IMR-90 (cell line): ENCODE results near the gene CYB561D2.
A peak's percentile ranks its signal among the peaks of the same experiment; 100 is the strongest.

Source experiments
- POLR2A ChIP-seq: IDR thresholded peaks from 2 replicates; pipeline ENCODE4 v1.6.1; 2012; ENCODE audit warnings: mild to moderate bottlenecking, low read depth, low read length
- TF ChIP-seq, protein P1 (sequence below): conservative IDR thresholded peaks from 2 replicates; pipeline ENCODE4 v1.5.1; 2012; ENCODE audit warnings: mild to moderate bottlenecking, low read depth, low read length, improper control_type of control experiment
- TF ChIP-seq, protein P2 (sequence below): fragments of 150-350 bp; IDR thresholded peaks from 2 replicates; pipeline ENCODE4 v1.6.1; 2017; ENCODE audit warnings: mild to moderate bottlenecking, antibody characterized with exemption, low read length, low read depth
- TF ChIP-seq, protein P3 (sequence below): fragments of 150-350 bp; IDR thresholded peaks from 2 replicates; pipeline ENCODE4 v1.6.1; 2016; ENCODE audit warnings: low read depth, mild to moderate bottlenecking, low read length, moderate library complexity, borderline replicate concordance

DNA sequence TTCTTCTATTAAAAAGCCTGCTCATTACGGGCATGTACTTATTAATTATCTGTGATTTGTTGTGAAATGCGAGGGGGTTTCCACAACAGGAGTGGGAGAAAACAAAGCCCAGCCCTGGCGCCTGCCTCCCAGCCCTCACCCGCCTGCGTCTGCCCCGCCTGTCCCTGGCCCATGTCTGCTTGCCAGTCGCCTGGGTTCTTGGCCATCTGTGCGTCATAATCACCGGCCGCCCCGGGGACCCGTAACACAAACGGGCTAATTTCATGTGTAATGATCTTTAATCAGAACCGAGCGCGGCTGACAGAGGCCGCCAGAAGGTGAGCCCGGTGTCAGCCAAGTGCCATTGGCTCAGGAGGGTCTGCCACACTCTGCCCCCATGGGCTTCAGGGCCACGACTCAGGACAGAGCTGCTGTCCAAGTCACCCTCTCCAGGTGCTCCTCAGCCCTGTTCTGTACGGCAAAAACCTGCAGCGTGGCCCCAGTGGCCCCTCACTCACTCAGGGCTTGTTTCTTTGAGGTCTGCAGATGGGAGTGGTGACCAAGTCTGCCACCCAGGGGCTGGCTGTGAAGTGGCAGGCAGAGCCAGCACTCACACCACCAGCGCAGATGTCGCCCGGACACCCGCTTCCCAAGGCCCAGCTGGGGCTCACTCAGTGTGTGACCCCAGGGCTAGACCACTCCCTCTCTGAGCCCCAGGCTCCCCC lies 37.5 kb downstream of the CYB561D2 start:
- no peak for TF ChIP-seq POLR2A
- TF ChIP-seq, protein P1, sequence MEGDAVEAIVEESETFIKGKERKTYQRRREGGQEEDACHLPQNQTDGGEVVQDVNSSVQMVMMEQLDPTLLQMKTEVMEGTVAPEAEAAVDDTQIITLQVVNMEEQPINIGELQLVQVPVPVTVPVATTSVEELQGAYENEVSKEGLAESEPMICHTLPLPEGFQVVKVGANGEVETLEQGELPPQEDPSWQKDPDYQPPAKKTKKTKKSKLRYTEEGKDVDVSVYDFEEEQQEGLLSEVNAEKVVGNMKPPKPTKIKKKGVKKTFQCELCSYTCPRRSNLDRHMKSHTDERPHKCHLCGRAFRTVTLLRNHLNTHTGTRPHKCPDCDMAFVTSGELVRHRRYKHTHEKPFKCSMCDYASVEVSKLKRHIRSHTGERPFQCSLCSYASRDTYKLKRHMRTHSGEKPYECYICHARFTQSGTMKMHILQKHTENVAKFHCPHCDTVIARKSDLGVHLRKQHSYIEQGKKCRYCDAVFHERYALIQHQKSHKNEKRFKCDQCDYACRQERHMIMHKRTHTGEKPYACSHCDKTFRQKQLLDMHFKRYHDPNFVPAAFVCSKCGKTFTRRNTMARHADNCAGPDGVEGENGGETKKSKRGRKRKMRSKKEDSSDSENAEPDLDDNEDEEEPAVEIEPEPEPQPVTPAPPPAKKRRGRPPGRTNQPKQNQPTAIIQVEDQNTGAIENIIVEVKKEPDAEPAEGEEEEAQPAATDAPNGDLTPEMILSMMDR, result 0 out of 2 replicates have a peak, but pooled peaks have one; percentile 22
- TF ChIP-seq, protein P2, sequence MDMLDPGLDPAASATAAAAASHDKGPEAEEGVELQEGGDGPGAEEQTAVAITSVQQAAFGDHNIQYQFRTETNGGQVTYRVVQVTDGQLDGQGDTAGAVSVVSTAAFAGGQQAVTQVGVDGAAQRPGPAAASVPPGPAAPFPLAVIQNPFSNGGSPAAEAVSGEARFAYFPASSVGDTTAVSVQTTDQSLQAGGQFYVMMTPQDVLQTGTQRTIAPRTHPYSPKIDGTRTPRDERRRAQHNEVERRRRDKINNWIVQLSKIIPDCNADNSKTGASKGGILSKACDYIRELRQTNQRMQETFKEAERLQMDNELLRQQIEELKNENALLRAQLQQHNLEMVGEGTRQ, result no peak
- TF ChIP-seq, protein P3, sequence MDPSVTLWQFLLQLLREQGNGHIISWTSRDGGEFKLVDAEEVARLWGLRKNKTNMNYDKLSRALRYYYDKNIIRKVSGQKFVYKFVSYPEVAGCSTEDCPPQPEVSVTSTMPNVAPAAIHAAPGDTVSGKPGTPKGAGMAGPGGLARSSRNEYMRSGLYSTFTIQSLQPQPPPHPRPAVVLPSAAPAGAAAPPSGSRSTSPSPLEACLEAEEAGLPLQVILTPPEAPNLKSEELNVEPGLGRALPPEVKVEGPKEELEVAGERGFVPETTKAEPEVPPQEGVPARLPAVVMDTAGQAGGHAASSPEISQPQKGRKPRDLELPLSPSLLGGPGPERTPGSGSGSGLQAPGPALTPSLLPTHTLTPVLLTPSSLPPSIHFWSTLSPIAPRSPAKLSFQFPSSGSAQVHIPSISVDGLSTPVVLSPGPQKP, result no peak
